Breast epithelium (tissue), 3 donors: ENCODE data around the gene CFAP251.

Experiments used
- CTCF ChIP-seq, 3 donors: fragments of 450-650 bp; IDR thresholded peaks; one replicate each; pipeline ENCODE4 v1.5.1; 2016 to 2017; ENCODE audit warnings: antibody characterized with exemption in 3 of 3, mild to moderate bottlenecking in 3 of 3, moderate library complexity in 3 of 3
- POLR2AphosphoS5 ChIP-seq, 3 donors: sonication (generic); formaldehyde crosslinking; IDR thresholded peaks; one replicate each; pipeline ENCODE4 v1.6.1; 2017; ENCODE audit warnings: antibody characterized with exemption in 3 of 3

- no peak for TF ChIP-seq CTCF (IDR thresholded peaks at IDR 0.05)
- TF ChIP-seq POLR2AphosphoS5 (IDR thresholded peaks at IDR 0.05): no peak
Observed at GRCh38 chr12:121871467-121871866, 46.9 kb upstream of the CFAP251 start.
